NCI-H226 (cell line): ENCODE results near the gene TLE3.
A peak's percentile ranks its signal among the peaks of the same experiment; 100 is the strongest.
"Not testable (repeated sequence)": the region's sequence is repeated elsewhere in the genome, so short reads cannot be mapped to it uniquely, and the experiment has no call there.

Experiments
- DNase-seq: peaks from one replicate; pipeline ENCODE4 v3.0.0-alpha.2; 2015

TLE3 gene

GRCh38 chr15:70097321-70098152, at the start of gene TLE3:
TLE3 (minus strand) TSS chr15:70097917; CDS start chr15:70096798, 1,119 bp downstream.
- DNase-seq, result peak; percentile 99

- DNase-seq, result no peak
These were observed 49.6 kb upstream of the TLE3 start for GRCh38 chr15:70147178-70147760.

- DNase-seq, result no peak
These were observed 49.1 kb upstream of the TLE3 start for GRCh38 chr15:70146771-70147170.

- no peak for DNase-seq
These were observed 48.4 kb upstream of the TLE3 start for GRCh38 chr15:70146162-70146561.

GRCh38 chr15:70145261-70145660, 47.5 kb upstream of the TLE3 start:
- no peak for DNase-seq

- DNase-seq, result peak; percentile 61
These were observed 44.8 kb upstream of the TLE3 start for GRCh38 chr15:70142322-70143191.

- no peak for DNase-seq
These were observed 44.3 kb upstream of the TLE3 start for GRCh38 chr15:70142072-70142321.

- DNase-seq, result no peak
These were observed 43.8 kb upstream of the TLE3 start for GRCh38 chr15:70141376-70142071.

- peak; percentile 54 for DNase-seq
These were observed 43.0 kb upstream of the TLE3 start for GRCh38 chr15:70140543-70141375.

- DNase-seq, result no peak
These were observed 42.4 kb upstream of the TLE3 start for GRCh38 chr15:70140025-70140542.

GRCh38 chr15:70137967-70138366, 40.2 kb upstream of the TLE3 start:
- no peak for DNase-seq

- DNase-seq, result not testable (repeated sequence)
These were observed 39.3 kb upstream of the TLE3 start for GRCh38 chr15:70137021-70137420.

- no peak for DNase-seq
These were observed 36.2 kb upstream of the TLE3 start for GRCh38 chr15:70133781-70134421.

GRCh38 chr15:70133296-70133695, 35.6 kb upstream of the TLE3 start:
- no peak for DNase-seq

- DNase-seq, result no peak
These were observed 34.9 kb upstream of the TLE3 start for GRCh38 chr15:70132571-70132970.

GRCh38 chr15:70132139-70132538, 34.4 kb upstream of the TLE3 start:
- peak; percentile 85 for DNase-seq

- no peak for DNase-seq
These were observed 30.9 kb upstream of the TLE3 start for GRCh38 chr15:70128414-70129140.

- no peak for DNase-seq
These were observed 30.2 kb upstream of the TLE3 start for GRCh38 chr15:70127770-70128413.

GRCh38 chr15:70127288-70127746, 29.6 kb upstream of the TLE3 start:
- no peak for DNase-seq

GRCh38 chr15:70126362-70126761, 28.6 kb upstream of the TLE3 start:
- DNase-seq, result no peak
